Esophagus squamous epithelium (tissue), 4 donors: Measurements from ENCODE around the gene LSG1.

ENCODE experiments used
- CTCF ChIP-seq, 6 experiments: fragments of 450-650 bp in 4 of 6; fragments of 200-600 bp in 2 of 6; sonication (generic) in 2 of 6; IDR thresholded peaks; one replicate each; pipeline ENCODE4 v1.5.1; 2016 to 2019; ENCODE audit warnings: antibody characterized with exemption in 6 of 6, mild to moderate bottlenecking in 4 of 6, moderate library complexity in 4 of 6
- POLR2A ChIP-seq, 4 donors: fragments of 450-650 bp; IDR thresholded peaks; one replicate each; pipeline ENCODE4 v1.6.1; 2017; ENCODE audit warnings: antibody characterized with exemption in 4 of 4, mild to moderate bottlenecking in 4 of 4, moderate library complexity in 3 of 4

GRCh38 chr3:194606163-194606562 is 65.8 kb downstream of the LSG1 start:
- no peak for TF ChIP-seq CTCF (IDR thresholded peaks at IDR 0.05)
- TF ChIP-seq POLR2A (IDR thresholded peaks at IDR 0.05) = no peak
